CD4-positive, alpha-beta T cell (primary cell): ENCODE data around the gene ZNF23. TPM values are rescaled to one million over a fixed set of nuclear protein-coding genes. Genes with fewer than 3 reads are reported as not detected.

Experiments
- ATAC-seq: fragments of 200-7000 bp; cut with Tn5 transposase; one replicate; pipeline ENCODE4 v1.10.0; 2022; ENCODE audit warnings: mild to moderate bottlenecking; ENCODE audit not compliant: poor library complexity
- CTCF ChIA-PET: fragments of 350-600 bp; sonication (Branson Sonifier 250); formaldehyde crosslinking; loops from one replicate; lab custom pipeline; 2021; ENCODE audit warnings: antibody characterized with exemption, inconsistent platforms; lab: Charles Lee
- POLR2A ChIA-PET: fragments of 350-600 bp; sonication (Branson Sonifier 250); formaldehyde crosslinking; loops from one replicate; lab custom pipeline; 2021; ENCODE audit warnings: antibody characterized with exemption, inconsistent platforms; lab: Charles Lee
- DNase-seq, 14 experiments: peaks; one replicate each; pipeline ENCODE4 v3.0.0-alpha.2; 2013 to 2020; ENCODE audit warnings: mixed read lengths in 2 of 14
- H3K27ac ChIP-seq, 2 donors: one replicate each; pipeline versions ENCODE4 v1.5.1 to v1.7.0; 2013; ENCODE audit warnings: low read length in 2 of 2, low read depth in 1 of 2, mild to moderate bottlenecking in 1 of 2
- H3K27me3 ChIP-seq, 2 experiments: 1 replicate in 1 of 2; 2 replicates in 1 of 2; pipeline versions ENCODE4 v1.6.1 to v1.7.0; 2013; ENCODE audit warnings: low read length in 2 of 2, control low read depth in 1 of 2, mild to moderate bottlenecking in 1 of 2, moderate library complexity in 1 of 2; ENCODE audit not compliant: insufficient read depth in 2 of 2, control insufficient read depth in 1 of 2
- H3K36me3 ChIP-seq: one replicate; pipeline ENCODE4 v1.6.1; 2013; ENCODE audit warnings: low read length, control low read depth; ENCODE audit not compliant: insufficient read depth
- H3K4me1 ChIP-seq: one replicate; pipeline ENCODE4 v1.6.1; 2013; ENCODE audit warnings: low read length, control low read depth; ENCODE audit not compliant: insufficient read depth
- H3K4me3 ChIP-seq: one replicate; pipeline ENCODE4 v1.5.1; 2013; ENCODE audit warnings: mild to moderate bottlenecking, low read length, moderate library complexity
- H3K9me3 ChIP-seq, 2 experiments: 1 replicate in 1 of 2; 2 replicates in 1 of 2; pipeline versions ENCODE4 v1.6.1 to v1.7.0; 2013; ENCODE audit warnings: low read length in 2 of 2, mild to moderate bottlenecking in 2 of 2, control low read depth in 1 of 2, moderate library complexity in 1 of 2; ENCODE audit not compliant: control insufficient read depth in 1 of 2, insufficient read depth in 1 of 2
- H3K27ac Mint-ChIP-seq: one replicate; pipeline ENCODE4 v1.8.0; 2020; ENCODE audit warnings: mixed read lengths
- H3K27me3 Mint-ChIP-seq: one replicate; pipeline ENCODE4 v1.8.0; 2021; ENCODE audit warnings: mixed read lengths
- H3K36me3 Mint-ChIP-seq: one replicate; pipeline ENCODE4 v1.8.0; 2021; ENCODE audit warnings: low read depth, mixed read lengths
- H3K4me1 Mint-ChIP-seq: one replicate; pipeline ENCODE4 v1.8.0; 2021; ENCODE audit warnings: low read depth, mixed read lengths
- H3K4me3 Mint-ChIP-seq: one replicate; pipeline ENCODE4 v1.8.0; 2020; ENCODE audit warnings: mild to moderate bottlenecking, mixed read lengths
- H3K9me3 Mint-ChIP-seq: one replicate; pipeline ENCODE4 v1.8.0; 2020; ENCODE audit warnings: mixed read lengths
- intact Hi-C, 2 experiments: fragments of 100-400 bp; cut with DNase I in 1 of 2; cut with micrococcal nuclease in 1 of 2; formaldehyde crosslinking; loops; one replicate each; pipeline versions ENCODE4 v1.15.1 to v1.9.0; 2023 to 2025; cut with DNase I, micrococcal nuclease
- total RNA-seq, 174 experiments: library from RNA in 2 of 174; stranded (reverse) in 2 of 174; gene quantifications; one replicate each; pipeline ENCODE4 v1.2.3 and lab custom pipeline; 2021 to 2026
- TF ChIP-seq, protein P1 (sequence below): fragments of 200-600 bp; IDR thresholded peaks from one replicate; pipeline ENCODE4 v1.8.0; 2022; ENCODE audit warnings: antibody characterized with exemption, mild to moderate bottlenecking

Gene ZNF23
- total RNA-seq, 2 experiments from 2014 or later, result 7.0 to 8.4 TPM

DNA sequence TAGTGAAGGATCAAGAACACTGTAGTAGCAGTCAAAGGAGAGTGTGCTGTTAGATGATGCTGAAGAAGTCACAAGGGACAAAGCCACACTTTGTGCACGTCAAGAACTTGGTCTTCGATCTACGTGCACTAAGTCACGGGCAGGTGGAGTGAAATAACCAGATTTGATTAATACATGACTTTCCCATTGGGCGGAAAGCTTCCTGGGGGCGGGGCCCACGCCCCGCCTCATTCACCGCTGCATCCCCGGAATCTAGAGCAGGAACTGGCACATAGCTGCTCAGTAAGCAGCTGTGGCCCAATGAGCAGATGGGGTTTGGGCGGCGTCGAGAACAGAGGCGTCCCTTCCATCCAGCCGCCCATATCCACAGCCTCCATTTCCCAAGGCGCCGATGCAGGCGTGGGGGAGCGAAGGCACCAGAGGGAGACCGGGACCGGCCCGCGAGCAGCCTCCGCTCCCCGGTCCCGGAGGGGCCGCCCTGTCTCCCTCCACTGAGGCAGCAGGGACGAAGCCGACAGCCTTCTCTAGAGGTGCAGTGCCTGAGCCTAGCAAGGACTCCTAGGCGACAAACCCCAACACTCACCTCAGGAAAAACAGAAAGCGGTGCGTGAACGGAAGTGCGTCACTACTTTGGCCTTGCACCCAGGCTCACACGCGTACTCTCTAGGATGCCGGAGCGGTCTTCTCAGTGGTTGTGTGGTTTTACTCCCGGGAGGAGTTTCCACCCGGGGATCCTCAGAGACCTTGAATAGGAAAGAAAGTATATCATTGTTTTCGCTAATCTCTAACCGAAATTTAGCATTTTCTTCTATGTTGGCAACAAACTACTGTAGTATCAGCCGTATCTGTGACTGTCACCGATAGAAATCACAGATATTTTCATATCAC, 22.2 kb upstream of the ZNF23 start:
- H3K4me3 ChIP-seq, result peak overlapping the region; percentile 94
- intact Hi-C loops, result loop anchor here (1.0 to 5.0 kb wide), 4 partner anchors 22 to 682 kb away; partner anchors contain the start of genes ZNF23 (in 2 of the 2), CMTR2 (in 1 of the 2) and VAC14 (in 1 of the 2)
- TF ChIP-seq, protein P1, sequence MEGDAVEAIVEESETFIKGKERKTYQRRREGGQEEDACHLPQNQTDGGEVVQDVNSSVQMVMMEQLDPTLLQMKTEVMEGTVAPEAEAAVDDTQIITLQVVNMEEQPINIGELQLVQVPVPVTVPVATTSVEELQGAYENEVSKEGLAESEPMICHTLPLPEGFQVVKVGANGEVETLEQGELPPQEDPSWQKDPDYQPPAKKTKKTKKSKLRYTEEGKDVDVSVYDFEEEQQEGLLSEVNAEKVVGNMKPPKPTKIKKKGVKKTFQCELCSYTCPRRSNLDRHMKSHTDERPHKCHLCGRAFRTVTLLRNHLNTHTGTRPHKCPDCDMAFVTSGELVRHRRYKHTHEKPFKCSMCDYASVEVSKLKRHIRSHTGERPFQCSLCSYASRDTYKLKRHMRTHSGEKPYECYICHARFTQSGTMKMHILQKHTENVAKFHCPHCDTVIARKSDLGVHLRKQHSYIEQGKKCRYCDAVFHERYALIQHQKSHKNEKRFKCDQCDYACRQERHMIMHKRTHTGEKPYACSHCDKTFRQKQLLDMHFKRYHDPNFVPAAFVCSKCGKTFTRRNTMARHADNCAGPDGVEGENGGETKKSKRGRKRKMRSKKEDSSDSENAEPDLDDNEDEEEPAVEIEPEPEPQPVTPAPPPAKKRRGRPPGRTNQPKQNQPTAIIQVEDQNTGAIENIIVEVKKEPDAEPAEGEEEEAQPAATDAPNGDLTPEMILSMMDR, result no peak
- H3K36me3 Mint-ChIP-seq, result no peaks in the 10 kb centered on the region
- H3K9me3 ChIP-seq, result no peaks in the 10 kb centered on the region
- POLR2A ChIA-PET, result interaction anchor here (0.9 to 2.3 kb wide), 5 partner anchors 16 to 81 kb away, joined by 3 to 37 read pairs (median 4); partner anchors contain the start of gene ZNF23
- H3K4me3 Mint-ChIP-seq, result peak overlapping the region; percentile 85
- DNase-seq (peak; percentile 64 to 95 (median 76)), ATAC-seq (peak; percentile 84)
- peaks cover 15% of the 10 kb centered on the region for H3K4me1 Mint-ChIP-seq
- no peaks in the 10 kb centered on the region for H3K27me3 ChIP-seq
- CTCF ChIA-PET, result interaction anchor here (1.2 to 1.4 kb wide), 3 partner anchors 22 to 181 kb away, joined by 3 to 5 read pairs (median 3); partner anchors contain the start of gene ZNF23
- no peaks in the 10 kb centered on the region for H3K36me3 ChIP-seq
- peaks cover 14% of the 10 kb centered on the region for H3K4me1 ChIP-seq
- H3K27ac Mint-ChIP-seq, result peak overlapping the region; percentile 89
- no peaks in the 10 kb centered on the region for H3K9me3 Mint-ChIP-seq
- H3K27ac ChIP-seq, result peak overlapping the region; percentile 93 to 99
- H3K27me3 Mint-ChIP-seq, result no peaks in the 10 kb centered on the region

DNA sequence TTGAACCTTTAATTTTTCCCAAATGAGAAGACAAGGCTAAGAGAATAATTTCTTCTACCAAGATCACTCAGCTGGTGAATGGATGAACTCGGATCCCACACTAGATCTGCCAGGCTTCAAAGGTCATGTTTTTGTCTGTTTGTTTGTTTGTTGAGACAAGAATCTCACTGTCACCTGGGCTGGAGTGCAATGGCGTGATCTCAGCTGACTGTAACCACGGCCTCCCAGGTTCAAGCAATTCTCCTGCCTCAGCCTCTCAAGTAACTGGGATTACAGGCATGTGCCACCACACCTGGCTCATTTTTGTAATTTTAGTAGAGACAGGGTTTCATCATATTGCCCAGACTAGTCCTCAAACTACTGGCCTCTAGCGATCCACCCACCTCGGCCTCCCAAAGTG, 20.5 kb upstream of the ZNF23 start:
- POLR2A ChIA-PET, result no interaction called here

GRCh38 chr16:71480956-71481355, 18.9 kb upstream of the ZNF23 start:
- DNase-seq (no peak), ATAC-seq (no peak)
- no peak overlapping the region for H3K4me3 ChIP-seq
- H3K9me3 ChIP-seq, result no peaks in the 10 kb centered on the region
- Mint-ChIP-seq H3K27me3 (no peaks in the 10 kb centered on the region), H3K9me3 (no peaks in the 10 kb centered on the region), H3K4me3 (no peak overlapping the region), H3K27ac (peak overlapping the region; percentile 6), H3K4me1 (peaks cover 15% of the 10 kb centered on the region), H3K36me3 (peaks cover 26% of the 10 kb centered on the region)
- intact Hi-C loops, result loop anchor here in 1 of 2 experiments (5.0 kb wide), 2 partner anchors 194 to 679 kb away; partner anchors contain the start of genes CMTR2 and VAC14
- peaks cover 14% of the 10 kb centered on the region for H3K4me1 ChIP-seq
- TF ChIP-seq, protein P1, result no peak
- no peak overlapping the region for H3K27ac ChIP-seq
- H3K27me3 ChIP-seq, result no peaks in the 10 kb centered on the region
- ChIA-PET POLR2A (no interaction called here), CTCF (no interaction called here)
- peaks cover 19% of the 10 kb centered on the region for H3K36me3 ChIP-seq

More for the DNA sequence above, 20.5 kb upstream of the ZNF23 start:
- H3K9me3 Mint-ChIP-seq, result no peaks in the 10 kb centered on the region
- no peaks in the 10 kb centered on the region for H3K9me3 ChIP-seq
- TF ChIP-seq, protein P1, result no peak
- no peaks in the 10 kb centered on the region for H3K27me3 Mint-ChIP-seq
- H3K36me3 ChIP-seq, result peaks cover 10% of the 10 kb centered on the region
- H3K27ac Mint-ChIP-seq, result no peak overlapping the region
- no peak overlapping the region for H3K27ac ChIP-seq
- peaks cover 10% of the 10 kb centered on the region for H3K36me3 Mint-ChIP-seq
- H3K4me3 ChIP-seq, result no peak overlapping the region
- H3K27me3 ChIP-seq, result no peaks in the 10 kb centered on the region
- CTCF ChIA-PET, result interaction anchor here (1.1 kb wide), 1 partner anchor 83 kb away, joined by 3 read pairs; no protein-coding TSS in a partner anchor
- DNase-seq (no peak), ATAC-seq (no peak)
- H3K4me3 Mint-ChIP-seq, result no peak overlapping the region
- H3K4me1 Mint-ChIP-seq, result peaks cover 15% of the 10 kb centered on the region
- intact Hi-C loops, result loop anchor here in 1 of 2 experiments (2.0 to 5.0 kb wide), 3 partner anchors 195 to 680 kb away; partner anchors contain the start of genes CMTR2 and VAC14
- H3K4me1 ChIP-seq, result peaks cover 14% of the 10 kb centered on the region
